HG03045 (cell line): ENCODE data around the gene PRRC2B.

Experiments used
- ATAC-seq: cut with Tn5 transposase; IDR thresholded peaks from one replicate; pipeline ENCODE4 v1.9.1; 2021; ENCODE audit warnings: mild to moderate bottlenecking, moderate library complexity; ENCODE audit not compliant: unreplicated experiment

The PRRC2B gene

GRCh38 chr9:131483319-131484050 is 89.6 kb downstream of the PRRC2B start:
- no peak for ATAC-seq

GRCh38 chr9:131484051-131484445 is 90.2 kb downstream of the PRRC2B start:
- ATAC-seq, result no peak

GRCh38 chr9:131484560-131485185 is 90.8 kb downstream of the PRRC2B start:
- no peak for ATAC-seq

GRCh38 chr9:131485206-131485605 is 91.3 kb downstream of the PRRC2B start:
- ATAC-seq, result no peak

- no peak for ATAC-seq
Measured at GRCh38 chr9:131485728-131486422, 92.0 kb downstream of the PRRC2B start.

GRCh38 chr9:131487001-131487400 is 93.1 kb downstream of the PRRC2B start:
- no peak for ATAC-seq

GRCh38 chr9:131487621-131488031 is 93.7 kb downstream of the PRRC2B start:
- no peak for ATAC-seq

GRCh38 chr9:131490514-131490913 is 96.6 kb downstream of the PRRC2B start:
- ATAC-seq, result no peak

GRCh38 chr9:131491001-131491710 is 97.3 kb downstream of the PRRC2B start:
- ATAC-seq, result no peak

GRCh38 chr9:131492070-131492469 is 98.2 kb downstream of the PRRC2B start:
- ATAC-seq, result no peak

- no peak for ATAC-seq
Measured at GRCh38 chr9:131494296-131494870, 100.5 kb downstream of the PRRC2B start.

- ATAC-seq, result no peak
Measured at GRCh38 chr9:131495785-131496184, 101.9 kb downstream of the PRRC2B start.

- ATAC-seq, result no peak
Measured at GRCh38 chr9:131496844-131497405, 103.0 kb downstream of the PRRC2B start.

GRCh38 chr9:131499254-131499767 is 105.4 kb downstream of the PRRC2B start:
- no peak for ATAC-seq

GRCh38 chr9:131500377-131500776 is 106.5 kb downstream of the PRRC2B start:
- ATAC-seq, result no peak

- ATAC-seq, result no peak
Measured at GRCh38 chr9:131500939-131501541, 107.2 kb downstream of the PRRC2B start.

GRCh38 chr9:131502781-131503625 is 109.1 kb downstream of the PRRC2B start, which contains the start of gene POMT1:
TSS of gene POMT1 (plus strand) at chr9:131502918. CDS start at chr9:131504219, 1,301 bp downstream.
- ATAC-seq, result peak; percentile 82

GRCh38 chr9:131503626-131504465 is 110.0 kb downstream of the PRRC2B start:
- no peak for ATAC-seq
